HG03103 (cell line): ENCODE results near the gene PPP2R2C.

Experiments
- ATAC-seq: cut with Tn5 transposase; IDR thresholded peaks from one replicate; pipeline ENCODE4 v1.9.1; 2021; ENCODE audit warnings: low read depth; ENCODE audit not compliant: unreplicated experiment

The PPP2R2C gene

DNA sequence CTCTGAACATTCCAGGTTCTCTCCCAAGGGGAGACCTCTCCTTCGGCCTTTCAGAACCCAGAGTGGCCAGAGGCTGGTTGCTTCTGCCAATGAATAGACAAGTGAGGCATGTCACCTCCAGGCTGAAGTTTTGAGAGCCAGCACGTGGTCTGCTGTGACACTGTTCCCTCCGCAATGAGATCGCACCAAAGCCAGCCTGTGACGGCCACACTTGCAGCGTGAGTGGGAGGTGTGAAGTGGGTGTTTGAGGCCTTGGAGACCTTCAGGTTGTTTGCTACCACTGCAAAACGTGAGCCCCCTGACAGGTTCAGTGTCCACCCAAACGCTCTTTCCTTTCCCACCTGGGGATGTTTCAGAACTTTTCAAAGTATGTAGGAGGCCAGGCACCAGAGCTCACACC is 121.8 kb downstream of the PPP2R2C start:
- ATAC-seq = no peak

DNA sequence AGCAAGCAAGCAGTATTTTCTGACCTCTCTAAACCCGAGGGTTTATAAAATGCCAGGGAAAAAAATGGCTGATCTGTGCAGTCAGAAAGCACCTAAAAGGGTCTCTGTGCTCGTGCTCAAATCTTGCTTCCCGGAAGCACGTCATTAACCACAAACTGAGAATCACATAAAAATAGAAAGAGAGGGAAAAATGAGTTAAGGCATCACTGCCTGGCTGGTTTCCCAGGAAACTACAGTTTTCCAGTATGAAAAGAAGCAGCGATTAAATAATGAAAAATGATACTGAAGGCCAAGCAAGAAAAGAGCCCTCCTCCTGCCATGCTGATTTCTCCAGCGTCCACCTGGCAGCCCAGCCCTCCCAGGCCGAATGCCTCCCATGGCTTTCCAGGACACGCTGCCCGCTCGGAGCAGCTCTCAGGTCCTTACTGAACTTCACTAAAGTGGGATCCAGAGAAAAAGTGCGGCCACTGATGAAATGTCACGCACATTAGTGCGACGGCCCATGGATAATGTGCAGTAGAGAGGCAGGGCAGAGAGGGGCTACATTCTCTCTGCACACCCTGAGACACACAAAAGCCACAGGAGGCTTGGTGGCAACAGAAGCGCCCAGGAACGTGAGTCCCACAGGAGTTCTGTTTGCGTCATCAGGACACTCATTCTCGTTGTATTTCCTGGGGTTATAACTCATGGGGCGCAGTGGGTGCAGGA is 122.4 kb downstream of the PPP2R2C start:
- no peak for ATAC-seq

DNA sequence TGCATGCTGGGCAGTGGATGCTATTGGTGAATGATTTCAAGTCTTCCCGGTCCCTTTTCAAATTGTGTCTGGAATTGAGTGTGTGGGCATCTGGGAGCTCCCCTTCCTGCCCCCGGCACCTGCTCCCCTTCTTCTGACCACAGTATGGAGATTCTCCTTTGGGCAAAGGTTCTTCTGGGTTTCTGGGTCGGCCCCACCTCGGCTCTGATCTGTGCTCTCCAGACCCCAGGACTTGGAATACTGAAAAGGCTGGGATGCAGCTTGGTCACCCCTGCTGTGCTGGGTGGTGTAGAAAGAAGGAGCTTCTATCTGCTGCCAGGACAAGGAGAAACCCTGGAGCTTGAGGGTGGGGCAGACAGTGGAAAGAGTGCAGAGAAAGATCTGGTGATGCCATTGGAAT is 124.0 kb downstream of the PPP2R2C start:
- no peak for ATAC-seq

DNA sequence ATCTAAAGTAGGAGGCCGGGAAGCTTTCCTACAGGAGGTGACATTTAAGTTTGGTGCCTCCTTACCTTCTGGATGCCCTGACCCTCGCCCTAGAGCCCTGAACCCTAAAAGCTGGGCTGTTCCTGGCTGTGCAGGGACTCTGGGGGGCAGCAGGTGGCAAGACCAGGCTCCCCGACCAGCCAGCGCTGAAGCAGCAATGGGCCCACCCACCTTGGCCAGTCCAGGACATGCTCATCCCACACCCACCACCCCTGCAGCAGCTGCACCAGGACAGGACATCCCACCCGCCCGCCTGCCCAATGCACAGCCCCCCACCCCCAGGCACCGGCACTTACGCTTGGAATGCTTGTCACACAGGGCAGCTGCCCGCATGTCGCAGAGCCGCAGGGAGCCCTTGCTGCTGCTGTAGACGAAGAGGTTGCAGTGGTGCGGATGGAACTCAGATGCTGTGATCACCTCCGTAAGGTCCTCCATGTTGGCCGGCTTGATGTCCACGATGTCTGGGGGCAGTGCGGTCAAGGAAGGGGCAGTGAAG is 124.8 kb downstream of the PPP2R2C start:
- ATAC-seq = no peak

DNA sequence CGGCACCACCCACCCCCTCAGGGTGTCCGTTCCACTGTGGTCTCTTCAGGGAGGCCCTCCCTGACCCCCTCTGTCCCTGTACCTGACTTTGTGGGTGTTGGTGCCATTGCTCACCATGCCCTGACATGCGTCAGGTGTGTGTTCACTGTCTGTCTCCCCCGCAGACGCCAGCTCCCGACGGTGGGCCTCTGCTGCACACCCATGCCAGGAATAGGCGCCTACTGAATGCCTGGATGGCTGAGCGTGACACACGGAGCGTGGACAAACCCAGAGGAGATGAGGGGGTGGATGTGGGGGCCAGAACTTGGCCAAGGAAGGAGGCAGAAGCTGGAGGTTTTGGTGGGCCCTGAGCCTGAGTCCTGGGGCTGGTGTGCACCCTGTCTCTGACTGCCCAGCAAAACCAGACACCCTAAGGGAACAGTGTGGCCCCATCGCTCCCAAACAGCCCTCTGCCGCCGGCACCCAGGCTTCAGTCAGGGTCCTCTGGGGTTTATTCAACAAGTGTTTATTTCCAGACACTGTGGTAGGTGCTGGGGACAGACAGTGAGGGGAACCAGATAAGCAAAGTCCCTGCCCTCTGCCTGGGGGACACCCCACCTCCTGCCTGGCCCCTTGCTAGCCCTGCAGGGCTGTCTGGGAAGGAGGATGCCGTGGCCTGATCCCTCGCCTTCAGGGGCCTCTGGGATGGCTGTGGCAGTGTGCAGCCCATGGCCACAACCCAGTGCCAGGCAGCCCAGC is 125.9 kb downstream of the PPP2R2C start:
- ATAC-seq = no peak

DNA sequence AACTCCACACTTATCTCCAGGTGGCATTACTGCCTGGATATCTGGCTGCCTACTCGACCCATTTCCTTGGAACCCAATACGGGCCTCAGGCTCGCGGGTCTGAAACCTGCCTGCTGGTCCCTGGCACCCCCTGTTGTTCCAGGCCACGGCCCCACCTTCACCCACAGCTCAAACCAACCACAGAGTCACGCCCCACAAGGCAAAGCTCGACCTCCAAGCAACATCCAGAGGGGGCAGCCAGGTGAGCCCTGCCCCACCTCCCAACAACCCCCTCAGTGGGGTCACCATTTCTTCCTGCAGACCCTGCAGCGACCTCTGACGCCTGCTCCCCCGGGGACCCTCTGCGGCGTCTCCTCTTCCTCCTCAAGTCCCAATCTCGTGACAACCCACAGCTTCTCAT is 126.5 kb downstream of the PPP2R2C start:
- no peak for ATAC-seq

DNA sequence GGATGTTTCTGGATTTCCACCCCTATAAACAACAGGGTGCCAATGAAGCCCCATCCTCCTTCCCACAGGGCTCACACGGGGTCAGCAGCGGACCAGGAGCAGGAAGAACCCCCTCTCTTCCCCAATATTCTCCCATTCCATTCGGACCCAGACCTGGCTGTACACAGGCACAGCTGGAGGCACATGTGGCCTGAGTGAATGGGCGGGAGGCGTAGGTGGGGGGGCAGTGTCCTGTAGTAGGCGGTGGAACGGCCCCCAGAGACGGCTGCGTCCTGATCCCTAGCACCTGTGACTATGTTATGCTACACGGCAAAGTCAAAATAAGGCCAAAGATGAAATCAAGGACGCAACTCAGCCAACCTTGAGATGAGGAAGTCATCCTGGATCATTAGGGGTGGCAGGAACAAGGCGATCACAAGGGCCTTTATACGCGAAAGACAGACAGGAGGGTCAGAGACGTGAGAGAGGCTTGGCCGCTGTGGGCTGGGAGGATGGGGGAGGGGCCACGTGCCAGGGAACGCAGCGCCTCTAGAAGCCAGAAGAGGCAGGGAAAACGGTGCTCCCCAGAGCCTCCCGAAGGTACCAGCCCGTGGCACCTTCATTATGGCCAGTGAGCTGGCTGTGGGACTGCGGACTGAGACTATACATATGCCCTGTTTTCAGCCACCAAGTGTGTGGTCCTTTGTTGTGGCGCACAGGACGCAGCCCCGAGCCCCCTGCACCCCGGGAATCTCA is 127.2 kb downstream of the PPP2R2C start:
- ATAC-seq = no peak

DNA sequence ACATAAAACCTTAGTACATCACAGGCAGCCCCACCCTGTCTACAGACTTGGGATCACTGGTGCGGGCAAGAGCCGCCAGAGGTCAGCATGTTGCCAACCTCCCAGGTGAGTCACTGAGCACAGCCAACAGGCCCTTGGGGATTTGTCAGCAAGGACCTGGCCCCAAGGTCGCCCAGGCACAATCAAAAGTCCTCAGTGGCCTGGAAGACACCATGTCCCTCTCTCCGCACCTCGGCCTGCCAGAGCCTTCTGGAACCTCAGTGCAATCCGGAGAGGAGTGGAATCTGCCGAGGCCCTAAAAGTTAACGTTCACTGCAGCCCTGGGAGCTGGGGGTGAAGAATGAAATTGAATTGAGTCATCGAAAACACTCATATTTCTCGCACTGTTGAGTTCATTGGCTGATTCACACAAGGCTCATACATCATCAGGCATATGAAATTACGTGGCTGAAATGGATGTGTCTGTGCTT is 128.4 kb downstream of the PPP2R2C start:
- ATAC-seq = no peak

DNA sequence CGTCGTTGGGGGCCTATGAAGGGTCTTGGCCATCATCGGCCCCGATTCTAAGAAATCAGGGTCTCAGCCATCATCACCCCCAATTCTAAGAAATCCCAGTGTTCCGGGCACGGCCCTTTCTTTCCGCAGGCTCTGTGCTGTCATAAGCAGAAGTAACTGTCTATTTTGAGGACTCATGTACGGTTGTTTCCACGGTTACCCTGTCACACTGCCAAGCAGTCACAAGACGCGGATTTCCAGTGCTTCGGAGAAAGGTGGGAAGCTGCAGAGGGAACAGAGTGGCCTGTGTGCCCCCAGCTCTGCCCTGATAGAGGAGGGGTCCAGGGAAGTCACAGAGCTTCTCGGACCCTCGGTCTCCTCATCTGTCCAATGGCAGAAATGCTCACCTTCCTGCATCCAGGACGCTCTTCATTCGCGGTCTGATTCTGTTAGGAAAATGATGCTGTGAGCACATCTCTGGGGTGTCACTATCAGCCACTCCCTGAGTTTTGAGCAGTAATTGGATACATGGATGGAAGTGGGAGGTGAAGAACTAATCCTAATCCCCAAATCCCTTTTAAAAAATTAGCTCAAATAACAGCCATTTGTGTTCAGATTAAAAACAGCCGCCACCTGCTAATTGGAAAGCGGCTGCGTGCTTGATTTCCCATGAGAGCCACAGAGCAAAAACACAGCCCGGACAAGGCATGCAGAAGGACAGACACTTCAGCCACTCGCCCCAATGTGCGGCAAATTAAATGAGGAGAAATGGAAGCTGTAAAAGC is 129.7 kb downstream of the PPP2R2C start:
- ATAC-seq = no peak

DNA sequence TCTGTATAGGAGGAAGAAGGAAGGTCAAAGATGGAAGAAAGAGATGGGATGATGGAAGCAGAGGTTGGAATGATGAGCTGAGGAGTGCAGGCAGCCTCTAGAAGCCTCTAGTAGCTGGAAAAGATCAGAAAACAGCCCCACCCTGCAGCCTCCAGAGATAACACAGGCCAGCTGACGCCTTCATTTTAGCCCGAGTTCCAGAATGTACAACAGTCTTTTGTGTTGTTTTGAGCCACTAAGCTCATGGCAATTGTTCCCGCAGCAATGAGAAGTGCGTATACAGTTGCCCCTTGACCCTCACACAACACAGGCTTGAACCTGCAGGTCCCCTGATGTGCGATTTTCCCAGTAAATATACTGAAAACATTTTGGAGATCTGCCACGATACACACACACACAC is 130.7 kb downstream of the PPP2R2C start:
- no peak for ATAC-seq

DNA sequence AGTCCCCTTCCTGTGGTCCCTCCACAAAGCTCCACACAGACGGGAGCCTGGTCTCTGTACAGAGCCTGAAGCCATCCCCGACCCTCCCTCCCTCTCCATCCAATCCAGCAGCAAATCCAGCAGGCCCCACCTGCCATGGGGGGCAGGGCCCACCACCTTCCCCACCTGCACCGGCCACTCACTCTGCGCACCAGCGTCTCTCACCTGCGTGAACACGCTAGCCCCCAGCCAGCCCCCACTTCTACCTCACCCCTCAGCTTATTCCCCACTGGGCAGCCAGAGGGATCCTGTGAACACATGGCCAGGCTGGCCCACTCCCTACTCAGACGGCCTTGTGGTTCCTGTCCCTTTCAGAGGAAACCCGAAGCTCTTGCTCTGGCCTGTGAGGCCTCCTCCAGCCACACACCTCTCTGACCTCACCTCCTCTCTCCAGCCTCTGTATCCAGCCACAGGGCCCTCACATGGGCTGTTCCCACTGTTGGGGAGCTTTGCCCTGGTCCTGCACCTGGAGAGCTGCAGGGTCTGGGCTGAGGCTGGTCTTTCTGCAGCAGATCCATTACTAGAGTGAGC is 131.9 kb downstream of the PPP2R2C start:
- no peak for ATAC-seq

DNA sequence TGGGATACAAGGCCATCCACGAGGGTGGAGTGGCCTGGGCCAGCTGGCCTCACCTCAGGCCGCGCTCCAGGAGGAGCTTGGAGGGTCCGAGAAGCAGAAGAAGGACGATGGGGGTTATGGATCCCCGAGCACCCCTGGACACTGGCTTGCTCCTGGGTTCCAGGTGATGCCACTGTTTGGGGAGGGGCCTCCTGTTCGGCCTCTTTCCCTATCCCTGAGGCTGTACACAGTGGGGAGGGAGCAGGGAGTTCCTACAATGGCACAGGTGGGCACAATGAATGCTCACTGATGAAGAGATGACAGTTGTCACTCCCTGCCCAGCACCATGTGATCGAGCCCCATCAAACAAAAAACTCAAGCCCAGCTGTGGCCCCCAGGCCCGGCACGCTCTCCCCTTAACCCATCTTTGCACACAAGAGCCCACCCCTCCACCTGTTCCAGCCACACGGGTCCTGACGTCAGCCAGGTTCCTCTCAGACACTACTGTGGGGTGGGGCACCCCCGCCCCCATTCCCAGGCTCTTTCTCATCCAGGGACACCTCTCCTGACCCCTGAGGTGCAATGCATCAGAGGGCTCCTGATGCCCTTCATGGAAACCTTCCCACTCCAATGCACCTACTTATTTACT is 132.5 kb downstream of the PPP2R2C start:
- ATAC-seq = no peak

DNA sequence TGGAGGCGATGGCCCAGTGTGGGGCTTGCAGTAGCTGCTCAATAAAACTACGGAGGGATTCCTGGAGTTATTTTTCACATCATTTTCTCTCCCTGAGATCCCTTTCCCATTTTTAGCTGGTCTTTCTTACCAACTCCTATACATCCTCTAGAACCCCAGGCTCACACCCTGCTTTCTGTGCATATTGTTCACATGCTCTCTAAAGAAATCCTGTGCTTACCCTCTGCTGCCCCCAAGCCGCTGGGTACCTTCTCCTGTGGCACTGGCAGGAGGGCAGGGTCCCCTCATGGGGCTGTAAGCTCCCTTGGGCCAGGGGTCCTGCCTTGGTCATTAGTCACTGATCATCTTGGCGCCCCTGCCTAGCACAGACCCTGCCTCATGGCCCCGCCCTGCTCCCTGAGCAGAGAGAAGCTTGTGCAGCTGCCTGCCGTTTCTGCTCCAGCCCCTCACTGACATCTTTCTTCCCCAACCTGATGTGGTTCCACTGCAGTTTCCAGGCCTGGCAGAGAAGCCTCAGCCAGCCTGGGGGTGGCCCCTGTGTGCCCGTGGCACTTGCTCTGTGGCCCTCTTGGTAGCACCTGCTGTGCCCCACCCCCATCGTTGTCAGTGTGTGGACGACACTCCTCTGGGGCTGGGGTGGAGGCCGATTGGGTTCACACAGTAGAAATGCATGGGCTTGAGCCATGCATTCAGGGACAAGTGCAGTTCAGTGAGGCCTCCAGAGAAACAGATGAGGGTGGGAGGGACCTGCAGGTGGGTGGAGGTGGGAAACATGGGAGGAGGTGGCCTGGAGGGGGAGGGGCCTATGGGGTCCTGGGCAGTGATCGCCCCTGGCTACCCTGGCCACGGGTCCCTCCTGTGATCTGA is 133.2 kb downstream of the PPP2R2C start:
- no peak for ATAC-seq

DNA sequence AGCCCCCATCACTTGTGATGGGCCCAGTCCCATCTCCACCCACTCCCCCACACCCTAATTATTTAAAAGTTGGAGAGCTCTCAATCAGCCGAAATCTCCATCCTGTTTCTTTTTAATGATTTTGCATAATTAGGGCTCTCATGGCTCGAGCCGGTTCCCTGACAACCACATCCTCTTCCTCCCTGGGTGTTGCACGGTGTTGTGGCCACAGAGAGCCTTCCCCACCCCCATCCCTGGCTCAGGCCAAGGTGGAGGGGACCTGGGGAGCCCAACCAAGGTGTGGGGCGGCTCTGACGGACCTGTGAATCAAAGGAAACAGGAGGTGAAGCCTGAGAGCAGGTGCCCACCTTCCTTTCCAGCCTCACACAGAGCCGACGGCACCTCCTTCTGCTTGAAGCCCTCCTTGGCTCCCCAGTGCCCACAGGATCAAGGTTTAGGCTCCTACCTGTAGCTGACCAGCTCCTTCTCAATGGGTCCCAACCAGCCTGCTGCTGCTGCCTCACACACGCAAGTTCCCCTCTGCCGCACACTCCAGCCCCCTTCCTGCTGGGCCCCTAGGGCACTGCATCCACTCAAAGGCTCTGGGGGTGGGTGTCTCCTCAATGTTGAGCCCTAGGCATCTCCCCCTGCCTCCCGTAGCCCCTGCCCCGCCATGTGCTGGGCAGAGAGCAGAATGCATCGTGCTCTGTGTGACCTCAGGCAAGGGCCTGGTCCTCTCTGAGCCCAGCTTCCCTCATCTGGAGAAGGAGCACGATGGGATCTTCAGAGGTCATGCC is 134.1 kb downstream of the PPP2R2C start:
- no peak for ATAC-seq

DNA sequence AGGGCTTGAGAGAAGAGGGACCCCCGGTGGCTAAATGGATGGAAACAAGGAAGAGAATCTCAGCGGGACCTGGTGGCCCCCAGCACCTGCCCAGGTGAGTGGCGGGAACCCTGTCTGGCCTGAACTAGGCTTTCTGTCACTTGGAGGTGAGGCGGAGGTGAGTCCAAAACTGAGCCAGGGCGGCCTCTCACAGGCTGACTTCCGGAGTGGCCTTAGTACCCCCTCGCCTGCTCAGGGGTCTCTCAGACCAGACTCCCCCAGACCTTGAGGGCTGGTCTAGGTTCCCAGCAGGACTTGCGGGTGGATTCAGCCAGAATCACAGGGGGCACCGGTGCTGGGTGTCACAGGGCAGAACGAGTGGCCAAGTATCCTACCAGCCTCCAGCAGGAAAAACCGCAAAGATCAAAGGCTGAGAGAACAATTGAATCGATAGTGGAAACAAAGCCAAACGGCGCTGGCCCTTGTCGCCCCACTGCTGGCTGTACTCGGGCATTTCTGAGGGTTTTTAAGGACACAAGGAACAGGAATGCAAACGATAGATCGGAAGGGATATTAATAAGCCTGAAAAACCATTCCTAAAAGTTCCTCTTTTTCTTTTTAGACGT is 135.0 kb downstream of the PPP2R2C start:
- no peak for ATAC-seq

DNA sequence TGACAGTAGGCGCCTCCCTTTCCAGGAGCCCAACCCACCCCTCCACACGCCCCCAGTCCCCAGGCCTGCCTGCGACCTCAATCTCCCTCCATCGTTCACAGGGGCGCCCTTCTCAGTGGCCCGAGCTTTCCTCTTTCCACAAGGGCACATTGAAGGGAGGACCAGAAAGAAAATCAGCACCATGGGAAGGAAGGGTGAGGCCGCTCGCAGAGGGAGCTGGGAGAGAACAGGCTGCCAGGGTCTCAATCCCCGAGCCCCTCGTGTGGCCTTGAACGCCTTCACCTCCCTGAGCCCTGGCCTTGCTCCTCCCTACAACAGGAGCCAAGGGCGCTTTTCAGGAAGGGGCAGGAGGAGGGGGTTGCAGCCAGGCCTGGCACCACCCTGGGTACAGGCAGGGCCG is 136.2 kb downstream of the PPP2R2C start:
- no peak for ATAC-seq

DNA sequence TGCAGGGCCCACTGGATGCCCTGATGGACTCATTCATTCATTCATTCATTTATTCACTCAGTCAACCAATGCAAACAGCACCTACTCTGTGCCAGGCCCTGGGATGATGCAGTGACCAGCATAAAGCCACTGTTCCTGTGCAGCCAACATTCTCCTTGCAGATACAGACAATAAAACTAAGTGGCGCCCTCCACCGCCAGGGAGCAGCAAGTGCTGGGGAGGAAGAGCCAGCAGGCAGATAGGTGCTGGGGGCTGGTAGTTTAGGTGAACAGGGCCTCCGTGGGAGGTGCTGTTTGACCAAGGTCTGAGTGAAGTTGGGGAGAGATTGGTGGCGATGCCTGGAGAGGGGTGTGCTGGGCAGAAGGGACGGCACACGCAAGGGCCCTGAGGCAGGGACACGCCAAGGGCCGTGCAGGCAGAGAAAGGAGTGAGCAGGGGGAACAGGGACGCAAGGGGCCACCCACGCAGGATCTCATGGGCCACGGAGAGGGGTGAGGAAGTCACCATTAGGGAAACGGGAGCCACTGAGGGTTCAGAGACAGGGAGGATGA is 137.3 kb downstream of the PPP2R2C start:
- ATAC-seq = no peak
